ENCODE data around the gene OXTR.

OXTR gene

DNA sequence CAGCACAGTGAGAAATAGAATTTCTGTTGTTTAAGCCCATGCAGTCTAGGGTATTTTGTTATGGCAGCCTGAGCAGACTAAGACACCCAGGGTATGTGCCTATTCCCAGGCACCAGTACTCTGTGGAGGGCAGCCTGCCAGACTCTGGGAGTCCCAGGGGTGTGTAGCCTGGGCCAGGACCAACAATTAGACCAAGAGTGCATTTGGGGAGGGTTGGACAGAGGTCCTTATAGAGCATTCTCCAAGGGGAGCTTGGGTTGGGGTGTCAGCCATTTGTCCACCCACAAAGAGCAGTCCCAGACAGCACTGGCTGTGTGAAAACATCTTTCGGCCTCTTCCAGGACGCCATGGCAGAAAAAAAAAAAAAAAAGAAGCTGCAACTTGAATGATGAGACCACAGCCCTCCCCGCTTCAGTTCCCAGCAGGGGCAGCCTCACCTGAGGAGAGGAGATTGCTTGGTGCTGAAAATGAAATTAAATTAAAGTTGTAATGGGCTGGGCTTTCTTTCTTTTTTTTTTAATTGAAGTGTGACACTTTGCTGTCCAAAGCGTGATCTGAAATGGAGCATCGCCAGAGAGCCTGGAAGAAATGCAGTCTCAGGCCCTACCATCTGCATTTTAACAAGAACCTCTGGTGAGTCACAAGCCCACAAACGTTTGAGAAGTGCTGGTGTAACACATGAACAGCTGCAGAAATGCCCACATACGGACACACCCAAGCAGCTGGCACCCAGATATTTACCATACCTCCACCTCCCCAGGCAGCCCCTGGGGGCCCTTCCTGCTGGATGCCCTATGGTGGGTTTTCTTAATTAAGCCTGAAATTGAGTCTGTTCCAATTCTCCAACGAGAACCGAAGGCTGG lies 57.1 kb downstream of the OXTR start:
- DNase-seq (ENCODE audit: low spot score) = no peak

DNA sequence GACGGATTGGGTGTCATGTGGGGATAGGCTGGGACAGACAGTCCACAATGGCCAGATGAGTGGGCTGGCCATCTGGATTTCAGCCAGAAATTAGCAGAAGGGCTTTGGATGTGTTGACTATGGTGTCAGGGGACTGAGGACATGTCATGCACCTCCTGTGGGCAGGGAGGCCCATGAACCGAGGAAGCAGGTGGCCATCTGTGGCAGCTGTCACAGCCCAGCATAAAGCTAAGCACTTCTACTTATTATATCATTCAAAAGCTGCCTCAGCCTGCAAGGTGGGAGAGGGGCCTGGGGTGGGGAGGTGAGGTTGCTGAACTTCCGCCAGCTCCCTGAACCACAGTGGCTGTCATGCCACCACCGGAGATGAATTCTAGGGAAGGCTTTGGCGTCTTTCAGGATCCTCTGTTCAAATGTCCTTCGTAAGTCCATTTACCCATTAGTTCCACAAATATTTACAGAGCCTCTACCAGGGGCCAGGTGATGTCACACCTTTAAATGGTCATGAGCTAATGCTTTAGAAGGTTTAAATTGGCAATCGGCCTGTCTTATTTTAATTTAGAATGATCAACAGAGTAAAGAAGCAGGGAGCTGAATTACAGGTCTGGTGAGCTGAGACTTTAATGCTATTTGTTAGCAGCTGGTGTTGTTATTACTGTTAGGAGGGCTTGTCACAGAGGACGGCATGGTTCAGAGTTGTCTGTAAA lies 59.5 kb downstream of the OXTR start:
- no peak for DNase-seq (ENCODE audit: low spot score)

DNA sequence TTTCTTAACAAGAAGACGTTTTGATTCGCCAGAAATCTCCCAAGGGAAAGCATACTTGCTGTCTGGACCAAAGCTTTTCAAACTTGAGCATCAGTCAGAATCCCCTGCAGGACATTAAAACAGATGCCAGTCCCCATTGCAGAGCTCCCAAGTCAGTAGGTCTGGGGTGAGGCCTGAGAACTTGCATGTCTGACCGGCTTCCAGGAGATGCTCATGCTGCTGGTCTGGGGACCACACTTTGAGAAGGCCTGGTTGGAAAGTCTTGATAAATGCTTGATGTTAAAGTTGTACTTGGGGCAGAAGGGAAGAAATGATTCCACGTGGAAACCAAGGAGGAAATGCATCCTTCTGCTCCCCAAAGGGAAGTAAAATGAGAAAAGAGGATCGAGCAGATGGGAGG lies 60.1 kb downstream of the OXTR start:
- no peak for DNase-seq (ENCODE audit: low spot score)

DNA sequence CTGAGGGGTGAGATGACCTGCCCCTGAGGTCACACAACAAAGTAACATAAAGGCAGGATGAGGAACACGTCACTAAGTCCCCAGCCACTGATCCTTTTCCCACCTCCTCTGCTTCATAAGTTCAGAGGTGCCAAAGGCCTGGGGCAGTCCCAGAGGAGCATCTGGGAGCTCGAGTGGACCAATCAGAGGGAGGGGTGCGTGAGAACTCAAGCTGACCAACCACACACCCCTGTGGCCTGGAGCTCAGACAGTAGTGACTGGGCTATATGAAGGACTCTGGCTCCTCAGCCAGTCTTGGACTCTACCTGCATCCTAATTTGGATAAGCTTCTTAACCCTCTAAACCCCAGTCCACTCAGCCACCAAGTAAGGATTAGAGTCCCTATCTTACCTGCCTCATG lies 63.8 kb downstream of the OXTR start:
- no peak for DNase-seq (ENCODE audit: low spot score)

DNA sequence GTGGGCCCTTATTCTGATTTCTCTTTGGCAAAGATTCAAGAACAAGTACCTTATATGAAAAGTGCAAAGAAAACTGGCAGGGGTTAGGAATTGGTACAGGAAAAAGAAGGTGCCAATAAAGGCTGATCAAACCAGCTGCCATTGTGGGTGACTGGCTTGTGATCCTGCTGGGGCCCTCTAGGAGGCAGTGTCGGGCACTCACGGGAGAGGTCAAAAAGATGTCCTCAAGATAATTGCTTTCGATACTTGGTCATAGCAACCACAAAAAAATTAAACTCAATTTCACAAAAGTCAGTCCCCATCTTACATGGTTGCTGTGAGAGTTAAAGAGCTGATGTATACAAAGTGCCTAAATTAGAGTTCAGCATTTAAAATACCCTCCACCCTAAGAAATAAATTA lies 66.9 kb downstream of the OXTR start:
- DNase-seq (ENCODE audit: low spot score) = no peak
